GM21825 (cell line): ENCODE data around the gene RAB19.

Source experiments
- ATAC-seq: cut with Tn5 transposase; IDR thresholded peaks from one replicate; pipeline ENCODE4 v1.9.1; 2021; ENCODE audit warnings: mild to moderate bottlenecking, moderate library complexity; ENCODE audit not compliant: unreplicated experiment

The RAB19 gene, protein sequence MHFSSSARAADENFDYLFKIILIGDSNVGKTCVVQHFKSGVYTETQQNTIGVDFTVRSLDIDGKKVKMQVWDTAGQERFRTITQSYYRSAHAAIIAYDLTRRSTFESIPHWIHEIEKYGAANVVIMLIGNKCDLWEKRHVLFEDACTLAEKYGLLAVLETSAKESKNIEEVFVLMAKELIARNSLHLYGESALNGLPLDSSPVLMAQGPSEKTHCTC

DNA sequence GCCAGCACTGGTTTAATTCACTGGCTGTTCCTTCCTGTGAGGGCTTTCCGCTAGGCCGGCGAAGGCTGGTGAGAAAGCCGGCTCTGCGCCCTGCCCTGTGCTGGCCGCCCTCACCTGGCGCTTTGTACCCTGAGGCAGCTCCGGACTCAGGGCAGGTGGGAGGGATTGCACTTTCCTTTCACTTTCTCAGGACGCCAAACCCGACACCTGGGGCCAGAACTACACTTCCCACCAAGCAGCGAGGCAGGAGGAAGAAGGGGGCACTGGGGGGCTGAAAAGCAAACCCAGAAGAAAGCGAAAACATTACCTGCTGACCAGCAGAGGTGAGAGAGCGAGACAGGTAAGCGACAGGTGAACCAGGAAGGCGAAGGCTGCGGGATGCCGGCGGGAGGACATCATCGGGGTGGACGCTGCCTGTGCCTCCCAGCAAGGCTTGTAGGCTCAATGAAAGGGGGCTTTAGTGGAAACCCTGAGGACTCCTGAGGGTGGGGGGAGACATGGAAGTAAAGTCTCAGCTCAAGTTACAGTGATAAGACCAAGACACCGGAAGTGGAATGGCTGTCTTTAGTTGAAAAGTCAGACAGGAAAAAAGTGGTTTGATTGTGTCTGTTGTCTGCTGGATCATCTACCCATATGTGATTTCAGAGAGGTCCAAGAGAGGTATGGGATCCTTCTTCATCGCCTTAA, at the start of gene RAB19:
TSS of gene RAB19 (plus strand) at position 181 of the 687 bp plus-strand sequence. CDS start 3,589 bp downstream, outside the sequence.
- no peak for ATAC-seq

DNA sequence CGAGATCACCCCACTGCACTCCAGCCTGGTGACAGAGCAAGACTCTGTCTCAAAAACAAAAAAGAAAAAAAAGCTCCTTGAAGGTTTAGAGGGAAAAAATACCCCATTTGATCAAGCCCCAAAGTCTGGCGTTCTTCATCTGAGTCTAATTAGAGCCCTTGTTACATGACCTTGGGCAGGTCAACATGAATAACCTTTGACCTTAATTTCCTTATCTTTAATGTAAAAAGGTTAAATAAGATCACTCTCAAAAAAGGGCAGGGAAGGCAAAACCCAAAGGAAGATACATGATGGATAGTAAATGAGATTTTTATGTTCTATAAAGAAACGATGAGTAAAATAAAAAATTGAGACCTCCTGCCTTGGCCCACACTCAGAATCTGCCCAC, 45.8 kb upstream of the RAB19 start:
- ATAC-seq: no peak

DNA sequence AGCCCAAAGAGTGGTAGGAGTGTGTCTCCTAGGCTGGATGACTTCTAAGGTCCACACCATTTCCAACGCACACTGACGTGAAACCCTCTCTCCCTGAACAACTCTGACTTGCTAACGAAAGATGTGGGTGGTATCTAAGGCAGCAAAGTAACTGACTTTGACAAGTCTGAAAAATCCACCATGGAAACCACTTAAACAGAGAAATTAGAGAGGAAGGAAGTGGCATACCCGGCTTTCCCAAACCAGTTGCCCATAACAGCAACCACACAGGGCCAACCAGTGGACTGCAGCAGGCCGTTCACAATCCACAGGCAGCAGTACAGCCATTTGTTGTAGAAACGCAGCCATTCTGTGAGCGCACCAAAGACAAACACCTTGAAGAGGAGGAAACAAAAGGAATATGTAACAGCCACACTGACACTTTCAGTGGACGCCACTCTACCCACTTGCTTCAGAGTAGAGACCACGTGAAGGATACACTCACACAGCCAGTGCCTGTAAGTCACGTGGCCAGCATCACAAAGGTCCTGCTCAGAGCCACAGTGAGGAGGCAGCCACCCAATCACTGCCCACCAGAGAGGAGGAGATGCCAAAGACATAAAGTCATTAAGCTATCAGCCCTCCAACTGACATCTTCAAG, 45.3 kb upstream of the RAB19 start:
- no peak for ATAC-seq

DNA sequence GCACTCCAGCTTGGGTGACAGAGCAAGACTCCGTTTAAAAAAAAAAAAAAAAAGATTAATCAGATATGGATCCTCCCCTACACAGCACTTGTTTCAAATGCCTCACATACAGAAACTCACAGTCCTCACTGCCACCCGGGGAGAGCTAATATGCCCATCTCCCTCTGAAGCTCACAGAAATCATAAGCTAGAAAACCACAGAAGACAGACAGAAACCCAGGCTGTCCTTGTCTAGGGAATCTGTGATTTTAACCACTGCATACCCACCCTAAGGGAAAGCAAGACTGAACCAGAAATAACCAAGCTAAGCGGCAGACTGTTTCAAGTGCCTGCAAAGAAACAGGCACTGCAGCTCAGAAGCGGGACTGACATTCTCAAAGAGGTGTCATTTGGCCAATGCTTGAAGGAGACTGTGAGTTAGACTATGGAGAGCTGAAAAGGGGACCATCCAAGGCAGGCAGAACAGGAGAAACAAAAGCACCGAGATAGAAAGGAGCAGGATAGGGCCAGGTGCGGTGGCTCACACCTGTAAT, 43.1 kb upstream of the RAB19 start:
- ATAC-seq: no peak

DNA sequence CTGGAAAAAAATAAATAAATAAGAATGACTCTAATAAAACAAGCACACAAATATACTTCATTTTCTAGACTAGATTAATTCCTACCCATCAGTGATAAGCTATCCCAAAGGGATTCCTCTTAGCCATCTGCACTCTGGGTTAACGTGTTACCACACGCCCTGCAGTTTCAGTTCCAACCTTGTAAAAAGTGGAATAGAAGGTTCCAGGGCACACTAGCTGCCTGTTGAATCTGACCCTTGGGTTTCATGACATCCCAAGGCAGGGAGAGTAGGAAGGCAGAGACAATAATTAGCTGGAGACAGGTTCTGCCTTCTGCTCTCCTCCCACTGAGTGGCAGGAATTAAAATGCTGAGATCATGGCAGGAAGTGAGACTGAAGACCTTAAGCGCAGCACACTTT, 39.0 kb upstream of the RAB19 start:
- ATAC-seq: no peak

DNA sequence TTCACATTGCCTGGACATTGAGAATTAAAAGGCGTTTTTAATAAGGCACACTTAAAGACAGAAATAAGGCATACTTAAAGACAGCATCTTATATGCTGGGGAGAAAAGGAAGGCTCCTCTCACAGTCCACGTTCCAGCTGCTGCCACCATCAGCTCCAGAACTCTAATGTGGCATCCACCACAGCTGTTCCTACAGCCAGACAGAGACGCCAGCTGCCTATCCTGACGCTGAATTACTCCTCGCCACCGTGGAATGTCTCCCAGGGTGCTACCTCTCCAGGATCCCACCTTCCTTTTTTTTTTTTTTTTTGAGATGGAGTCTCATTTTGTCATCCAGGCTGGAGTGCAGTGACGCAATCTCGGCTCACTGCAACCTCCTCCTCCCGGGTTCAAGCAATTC, 36.3 kb upstream of the RAB19 start:
- ATAC-seq: no peak

DNA sequence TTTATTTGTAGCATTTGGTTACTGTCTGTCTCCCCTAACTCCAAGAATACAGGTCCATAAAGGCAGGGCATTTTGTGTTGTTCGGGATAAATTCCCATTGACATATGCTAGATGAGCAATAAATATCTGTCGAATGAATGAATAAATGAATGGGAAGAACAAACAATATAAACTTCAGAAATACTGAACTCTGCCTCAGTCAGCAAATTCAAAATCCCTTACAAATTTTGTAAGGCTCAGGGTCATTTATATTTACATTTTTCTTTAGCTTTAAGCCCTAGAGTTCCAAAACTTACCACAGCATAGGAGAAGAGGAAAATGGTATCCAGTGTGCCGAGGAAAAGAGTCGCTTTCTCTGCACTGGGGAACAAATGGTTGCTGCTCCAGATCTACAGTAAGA, 34.6 kb upstream of the RAB19 start:
- ATAC-seq: no peak

DNA sequence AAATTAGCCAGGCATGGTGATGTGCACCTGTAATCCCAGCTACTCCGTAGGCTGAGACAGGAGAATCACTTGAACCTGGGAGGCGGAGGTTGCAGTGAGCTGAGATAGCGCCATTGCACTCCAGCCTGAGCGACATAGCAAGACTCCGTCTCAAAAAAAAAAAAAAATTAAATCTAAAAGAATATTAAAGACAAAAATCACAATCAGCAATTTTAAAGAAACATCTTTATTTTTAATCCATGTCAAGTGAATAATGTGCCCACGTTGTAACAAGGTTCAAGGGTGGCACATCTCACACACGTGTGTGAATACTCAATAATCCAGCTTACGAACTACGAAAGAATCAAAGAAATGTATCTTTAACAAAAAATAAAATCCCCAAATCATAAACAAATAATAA, 28.5 kb upstream of the RAB19 start:
- ATAC-seq: no peak

DNA sequence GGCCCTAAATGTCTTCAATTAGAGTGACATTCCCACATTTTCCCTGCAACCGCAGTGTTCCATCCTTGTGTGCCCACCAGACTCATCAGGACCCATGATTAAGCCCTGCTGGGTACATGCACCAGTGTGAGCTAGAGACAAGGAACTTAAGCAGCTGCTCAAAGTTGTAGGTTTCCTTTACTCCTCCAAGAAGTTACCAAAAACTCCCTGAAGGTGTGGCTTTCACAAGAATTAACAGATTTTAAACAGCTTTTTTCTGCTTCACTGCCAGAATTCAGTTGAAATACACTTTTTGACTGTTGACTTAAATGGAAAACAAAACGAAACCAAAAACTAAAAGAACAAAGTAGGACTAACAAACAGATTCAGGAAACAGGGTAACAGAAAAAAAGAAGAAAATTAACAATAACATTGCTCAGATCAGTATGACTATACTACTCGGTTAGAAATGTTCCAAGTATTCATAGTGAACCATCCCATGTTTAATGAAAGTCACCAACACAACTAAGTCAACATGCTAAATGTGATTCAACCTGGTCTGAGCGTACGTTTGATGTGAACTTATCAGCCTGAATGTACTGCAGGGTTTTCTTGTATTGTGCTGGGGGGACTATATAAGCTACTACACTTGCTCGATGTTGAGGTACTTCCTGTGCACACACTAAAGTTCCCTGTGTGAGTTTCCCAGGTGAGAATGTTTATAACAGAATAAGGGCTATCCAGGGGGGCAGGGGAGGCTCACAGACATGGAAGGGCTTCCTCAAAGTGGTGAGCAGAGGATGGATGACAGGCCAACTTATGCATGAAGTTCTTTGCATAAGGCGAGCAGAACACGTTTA, 27.7 kb upstream of the RAB19 start:
- no peak for ATAC-seq

DNA sequence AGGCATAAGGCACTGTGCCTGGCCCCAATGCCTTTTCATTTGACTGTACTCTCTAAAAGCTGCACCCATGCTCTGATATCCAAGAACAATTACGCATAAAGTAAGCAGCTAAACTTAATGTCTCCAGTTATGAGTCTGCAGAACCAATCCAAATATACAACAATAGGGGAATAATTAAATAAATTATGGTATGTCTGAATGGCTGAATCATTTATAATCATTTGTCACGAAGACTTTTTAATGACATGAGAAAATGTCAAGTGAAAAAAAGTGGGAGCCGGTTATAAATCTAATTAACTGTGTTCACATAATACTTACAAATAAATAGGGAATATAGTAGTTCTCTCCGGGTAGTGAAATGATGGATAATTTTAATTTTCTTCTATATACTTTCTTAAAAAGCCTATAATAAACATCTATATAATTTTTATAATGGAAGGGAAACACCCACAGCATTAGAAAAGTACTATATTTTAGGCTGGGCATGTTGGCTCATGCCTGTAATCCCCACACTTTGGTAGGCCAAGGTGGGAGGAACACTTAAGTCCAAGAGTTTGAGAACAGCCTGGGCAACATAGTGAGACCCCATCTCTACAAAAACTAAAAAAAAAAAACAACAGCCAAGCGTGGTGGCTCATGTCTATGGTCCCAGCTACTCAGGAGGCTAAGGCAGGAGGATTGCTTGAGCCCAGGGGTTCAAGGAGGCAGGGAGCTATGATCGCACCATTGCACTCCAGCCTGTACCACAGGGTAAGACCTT, 19.7 kb upstream of the RAB19 start:
- ATAC-seq: no peak

DNA sequence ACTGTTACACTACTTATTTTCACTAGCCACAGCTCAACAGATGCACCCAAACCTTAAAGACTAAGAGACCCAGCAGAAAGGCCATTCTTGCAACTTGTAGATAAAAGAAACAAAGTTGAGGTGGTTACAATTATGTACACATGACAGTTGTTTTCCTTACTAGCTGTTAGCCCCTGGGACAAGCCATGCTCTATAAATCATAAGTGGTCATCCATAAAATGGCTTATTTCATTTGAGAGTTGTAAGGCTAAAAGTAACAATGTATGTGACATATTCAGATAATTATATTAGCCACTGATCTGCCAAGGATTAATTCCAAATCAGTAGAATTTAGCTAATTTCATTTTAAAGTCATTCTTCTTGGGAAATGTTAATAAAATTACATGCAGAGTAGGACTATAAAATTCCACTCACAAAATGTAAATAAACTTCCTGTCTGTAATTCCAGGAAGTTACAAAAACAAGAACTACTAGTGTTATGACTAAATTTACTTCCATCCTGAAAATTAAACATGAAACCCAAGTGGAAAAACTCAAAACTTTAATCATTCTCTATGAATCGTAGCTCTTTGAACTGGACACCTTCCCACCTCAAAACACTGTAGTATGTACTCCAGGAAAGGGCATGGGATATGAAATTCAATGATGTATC, 18.8 kb upstream of the RAB19 start:
- ATAC-seq: no peak

DNA sequence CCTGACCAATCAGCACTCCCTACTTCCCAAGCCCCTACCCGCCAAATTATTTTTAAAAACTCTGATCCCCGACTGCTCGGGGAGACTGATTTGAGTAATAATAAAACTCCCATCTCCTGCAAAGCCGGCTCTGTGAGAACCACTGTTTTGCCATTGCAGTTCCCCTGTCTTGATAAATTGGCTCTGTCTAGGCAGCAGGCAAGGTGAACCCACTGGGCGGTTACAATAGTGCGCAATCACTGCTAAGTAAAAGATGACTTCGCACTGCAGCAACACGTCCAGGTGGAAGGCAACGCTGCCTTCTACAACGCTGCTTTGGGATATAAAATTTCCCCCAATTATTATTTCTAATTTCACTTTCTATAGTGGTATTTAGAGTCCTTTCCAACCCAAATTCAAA, 14.4 kb upstream of the RAB19 start:
- ATAC-seq: no peak

DNA sequence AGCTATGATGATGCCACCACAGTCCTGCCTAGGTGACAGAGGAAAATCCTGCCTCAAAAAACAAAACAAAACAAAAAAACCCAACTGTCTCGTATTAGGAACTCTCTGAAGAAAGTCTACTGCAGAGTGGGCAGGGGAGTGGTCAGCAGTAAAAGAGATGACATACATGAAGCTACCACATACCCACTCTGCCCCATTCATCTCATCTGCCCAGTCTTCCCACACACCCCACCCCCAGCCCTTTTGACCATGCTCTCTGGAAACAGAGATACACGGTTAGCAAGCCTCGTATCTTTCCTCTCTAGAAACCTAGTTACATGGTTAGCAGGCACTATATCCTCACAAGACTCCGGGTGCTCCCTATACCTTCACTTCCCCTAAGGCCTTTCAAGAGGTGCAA, 13.8 kb upstream of the RAB19 start:
- peak; percentile 16 for ATAC-seq

DNA sequence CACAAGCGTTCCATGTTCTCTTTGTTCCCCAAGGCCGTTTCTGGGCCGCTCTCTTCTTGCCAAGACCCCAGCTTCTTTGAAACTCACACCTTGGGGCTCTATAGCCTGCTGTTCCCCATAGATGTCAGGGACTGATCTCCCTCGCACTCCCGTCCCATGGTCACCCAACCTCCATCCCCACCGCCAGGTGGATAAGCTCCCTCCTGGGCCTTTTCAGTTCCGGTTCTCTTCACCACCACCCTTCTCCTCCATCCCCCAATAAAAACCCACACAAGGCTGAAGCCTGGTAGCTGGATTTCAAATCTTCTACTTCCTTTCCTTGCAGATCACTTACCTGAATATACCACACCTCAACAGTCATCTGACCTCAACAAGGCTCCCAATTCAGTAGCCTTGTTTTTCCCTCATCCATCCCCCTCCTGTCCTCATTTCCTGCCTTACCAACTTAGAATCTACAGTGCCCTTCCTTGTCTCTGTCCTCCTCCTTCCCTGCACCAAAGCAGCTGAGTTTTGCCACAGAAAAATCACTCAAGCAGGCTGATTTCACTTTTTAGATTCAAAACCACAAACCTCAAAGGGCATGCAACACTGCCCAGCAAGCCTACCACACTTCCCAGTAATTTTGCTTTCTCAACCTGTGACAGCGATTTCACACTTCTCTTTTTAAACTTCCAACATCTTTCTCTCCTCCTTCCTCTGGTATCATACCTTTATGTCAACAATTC, 13.2 kb upstream of the RAB19 start:
- ATAC-seq: peak; percentile 74

DNA sequence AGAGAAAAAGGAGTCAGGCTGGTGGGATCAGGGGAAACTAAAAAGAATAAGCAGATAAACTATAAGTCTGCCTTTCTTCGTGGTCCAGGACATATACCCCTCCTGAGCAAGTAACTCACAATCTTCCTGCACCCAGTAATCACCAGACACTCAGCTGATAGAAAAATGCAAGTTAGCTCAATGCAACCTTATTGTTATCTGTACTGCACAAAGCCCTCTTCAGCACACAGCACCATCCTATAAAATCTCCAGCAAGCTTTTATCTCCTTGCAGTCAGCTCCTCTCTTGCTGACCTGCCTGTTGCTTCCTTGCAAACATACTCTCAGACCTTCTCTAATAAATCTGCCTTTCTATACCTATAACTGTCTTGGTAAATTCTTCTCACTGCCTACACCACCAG, 12.2 kb upstream of the RAB19 start:
- no peak for ATAC-seq

DNA sequence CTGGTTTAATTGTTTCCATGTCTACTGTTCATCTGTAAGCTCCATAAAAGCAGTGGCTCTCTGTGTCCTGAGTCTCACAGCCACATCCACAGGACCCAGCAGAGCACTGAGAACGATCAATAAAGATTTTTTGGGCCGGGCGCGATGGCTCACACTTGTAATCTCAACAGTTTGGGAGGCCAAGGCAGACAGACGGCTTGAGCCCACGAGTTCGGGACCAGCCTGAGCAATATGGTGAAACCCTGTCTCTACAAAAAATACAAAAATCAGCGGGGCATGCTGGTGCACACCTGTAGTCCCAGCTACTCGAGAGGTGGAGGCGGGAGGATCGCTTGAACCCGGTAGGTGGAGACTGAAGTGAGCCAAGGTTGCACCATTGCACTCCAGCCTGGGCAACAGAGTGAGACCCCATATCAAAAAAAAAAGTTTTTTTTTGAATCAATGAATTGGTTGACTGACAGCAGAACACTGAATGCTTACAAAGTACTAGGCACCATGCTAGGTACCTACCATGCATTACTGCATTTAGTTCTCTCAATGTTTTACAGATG, 10.0 kb upstream of the RAB19 start:
- ATAC-seq: no peak

DNA sequence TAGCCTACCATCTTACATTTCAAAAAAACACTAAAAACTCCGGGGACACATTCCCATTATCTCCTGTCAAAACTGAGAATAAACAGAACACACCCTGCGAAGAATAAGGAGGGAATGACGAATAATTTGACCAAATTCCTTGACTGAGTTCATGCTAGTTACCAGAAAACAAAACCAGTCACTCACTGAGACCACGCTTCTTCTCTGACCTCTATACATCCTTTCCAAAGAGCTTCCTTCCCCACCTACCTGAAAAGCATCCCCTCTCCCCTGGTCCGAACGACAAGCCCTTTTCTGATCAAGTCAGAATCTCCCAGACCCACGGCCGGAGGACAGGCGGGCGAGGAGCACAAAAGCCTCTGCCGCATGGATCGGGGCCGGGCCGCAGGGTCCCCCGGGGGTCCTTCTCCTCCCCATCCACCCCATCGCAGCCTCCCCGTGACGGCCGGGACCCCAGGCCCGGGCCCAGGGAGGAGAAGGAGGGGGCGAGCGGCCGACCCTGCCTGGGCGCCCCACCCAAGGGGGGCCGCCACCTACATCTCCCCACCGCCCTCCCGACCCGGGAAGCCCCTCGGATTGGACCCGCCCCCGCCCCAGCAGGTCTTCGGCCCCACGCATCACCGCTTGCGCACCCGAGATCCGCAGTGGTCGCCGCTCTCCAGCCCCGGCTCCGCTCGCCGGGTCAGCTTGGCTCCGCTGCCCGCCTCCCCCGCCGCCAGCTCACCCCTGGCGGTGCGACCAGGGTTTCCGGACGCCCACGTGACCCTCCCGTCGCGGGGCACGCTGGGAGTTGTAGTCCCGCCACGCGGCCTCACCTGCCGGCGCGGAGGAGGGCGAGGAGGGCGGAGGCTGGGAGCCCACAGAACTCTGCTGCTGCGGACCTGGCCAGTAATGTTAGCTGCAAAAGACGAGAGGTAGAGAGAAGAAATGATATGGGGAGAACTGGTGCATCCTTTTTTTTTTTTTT, 5.8 kb upstream of the RAB19 start, which contains the start of gene SLC37A3:
TSS of gene SLC37A3 (minus strand) at position 747 of the 967 bp plus-strand sequence. CDS start 16,004 bp downstream, outside the sequence.
- ATAC-seq: peak; percentile 99

DNA sequence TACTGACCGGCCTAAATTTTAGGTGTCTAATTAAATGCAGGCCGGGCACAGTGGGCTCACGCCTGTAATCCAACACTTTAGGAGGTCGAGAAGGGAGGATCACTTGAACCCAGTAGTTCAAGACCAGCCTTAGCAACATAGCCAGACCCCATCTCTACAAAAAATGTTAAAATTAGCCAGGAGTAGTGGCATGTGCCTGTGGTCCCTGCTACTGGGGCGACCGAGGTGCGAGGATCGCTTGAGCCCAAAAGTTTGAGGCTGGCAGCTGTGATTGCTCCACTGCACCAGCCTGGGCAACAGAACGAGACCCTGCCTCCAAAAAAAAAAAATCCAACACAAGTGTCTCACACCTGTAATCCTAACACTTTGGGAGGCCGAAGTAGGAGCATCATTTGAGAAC, 5.0 kb upstream of the RAB19 start:
- no peak for ATAC-seq
